Activated gamma-delta T cell treated with anti-CD3 and anti-CD28 coated beads, Interleukin-2, amount 50 U/mL, for 16 hours (primary cell): Measurements from ENCODE around the gene PPP1R9A.

Experiments
- DNase-seq: peaks from one replicate; pipeline ENCODE4 v3.0.0-alpha.2; 2020; ENCODE audit warnings: low read depth

The PPP1R9A gene

DNA sequence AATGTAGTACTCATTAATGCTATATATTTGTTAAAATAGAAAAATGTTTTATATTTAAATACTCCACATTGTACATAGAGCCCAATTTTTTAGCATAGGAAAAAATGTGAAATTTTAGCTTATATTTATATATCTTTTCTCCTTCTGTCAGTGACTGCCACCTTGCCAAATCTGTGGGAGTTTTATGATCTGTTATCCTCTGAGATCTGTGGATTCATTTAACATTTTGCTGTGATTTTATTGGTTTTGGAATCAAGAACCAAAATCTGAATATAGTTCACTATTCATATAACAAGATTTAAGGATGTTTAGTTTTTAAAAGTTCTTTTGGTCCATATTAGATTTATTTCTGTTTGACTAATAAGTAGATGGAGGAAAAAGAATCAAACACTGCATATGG is 127.9 kb downstream of the PPP1R9A start:
- no peak for DNase-seq

DNA sequence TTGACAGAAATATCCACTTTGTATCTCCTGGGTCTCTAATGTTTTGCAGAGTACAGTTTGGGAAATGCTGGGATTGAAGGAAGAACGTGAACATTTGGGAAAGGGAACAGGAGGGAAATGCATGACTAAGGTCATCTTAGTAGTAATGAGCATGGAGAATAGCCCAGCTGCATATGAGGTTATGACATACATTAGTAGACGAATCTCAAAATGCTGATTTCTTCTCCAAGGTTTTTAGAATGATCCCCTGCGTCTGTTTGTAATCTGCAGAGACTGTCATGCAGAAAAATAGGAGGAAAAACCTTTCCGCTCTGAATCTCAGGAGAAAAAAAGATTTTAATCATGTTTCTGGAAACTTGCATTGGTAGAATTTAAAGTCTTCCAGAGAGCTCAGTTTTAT is 133.6 kb downstream of the PPP1R9A start:
- DNase-seq, result no peak

DNA sequence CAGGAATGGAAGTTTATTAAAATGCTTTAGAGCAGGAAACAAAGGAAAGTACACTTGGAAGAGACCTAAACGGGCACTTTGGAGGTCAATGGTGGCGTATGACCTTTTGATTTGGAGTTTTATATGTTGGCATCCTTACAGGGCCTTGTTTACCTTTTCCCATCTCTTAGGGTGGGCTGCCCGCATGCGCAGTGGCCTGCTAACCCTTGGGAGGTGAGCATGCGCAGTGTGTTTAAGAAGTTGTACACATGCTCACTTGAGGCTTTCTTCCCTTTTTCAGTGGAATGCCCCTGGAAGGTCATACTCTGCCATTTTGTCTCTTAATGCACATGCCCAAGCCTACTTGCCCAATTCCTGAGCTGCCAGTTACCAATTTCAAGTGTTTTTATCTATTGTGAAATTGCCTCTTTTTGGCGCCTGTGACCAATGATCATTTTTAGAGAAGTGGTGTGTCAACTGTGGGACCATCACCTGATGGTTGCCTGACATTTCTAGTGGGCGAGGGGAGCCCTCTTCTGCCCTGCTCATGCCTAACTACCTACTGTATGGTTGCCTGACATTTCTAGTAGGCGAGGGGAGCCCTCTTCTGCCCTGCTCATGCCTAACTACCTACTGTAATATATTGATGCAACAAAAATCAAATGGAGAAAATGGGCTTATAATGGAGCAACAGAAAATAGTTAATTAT is 138.0 kb downstream of the PPP1R9A start:
- no peak for DNase-seq

DNA sequence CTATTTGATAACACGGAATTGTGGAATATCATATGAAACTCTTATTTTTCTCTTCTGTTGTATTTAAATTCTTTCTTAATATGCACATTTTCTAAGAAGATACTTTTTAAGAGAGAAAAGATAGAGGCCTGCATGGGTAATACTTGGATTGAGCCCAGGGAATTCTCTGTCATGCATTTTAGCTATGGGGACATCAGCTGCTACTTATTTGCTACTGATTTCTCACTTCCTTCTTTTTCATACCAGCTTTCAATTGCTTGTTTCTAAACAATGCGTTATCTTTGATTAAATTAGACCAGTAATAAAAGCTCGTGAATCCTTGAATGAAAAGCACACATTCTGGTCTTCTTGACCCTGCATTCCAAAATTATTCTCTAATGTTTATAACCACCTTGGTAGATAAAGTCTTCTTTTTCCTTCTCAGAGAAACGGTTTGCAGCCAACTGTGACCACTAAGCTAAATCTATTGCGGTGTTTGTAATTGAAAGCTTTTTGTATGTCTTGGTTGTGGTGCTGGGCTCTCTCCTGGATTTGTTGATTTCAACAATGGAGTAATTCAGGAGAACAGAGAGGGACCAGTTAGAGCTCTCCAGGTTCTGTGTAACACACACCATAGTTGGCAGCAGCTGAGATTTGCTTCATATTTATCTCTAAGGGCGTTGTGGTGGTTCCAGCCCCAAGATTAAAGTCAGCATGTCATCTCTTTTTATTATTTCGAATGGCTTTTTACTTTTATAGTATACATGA is 139.3 kb downstream of the PPP1R9A start:
- no peak for DNase-seq

DNA sequence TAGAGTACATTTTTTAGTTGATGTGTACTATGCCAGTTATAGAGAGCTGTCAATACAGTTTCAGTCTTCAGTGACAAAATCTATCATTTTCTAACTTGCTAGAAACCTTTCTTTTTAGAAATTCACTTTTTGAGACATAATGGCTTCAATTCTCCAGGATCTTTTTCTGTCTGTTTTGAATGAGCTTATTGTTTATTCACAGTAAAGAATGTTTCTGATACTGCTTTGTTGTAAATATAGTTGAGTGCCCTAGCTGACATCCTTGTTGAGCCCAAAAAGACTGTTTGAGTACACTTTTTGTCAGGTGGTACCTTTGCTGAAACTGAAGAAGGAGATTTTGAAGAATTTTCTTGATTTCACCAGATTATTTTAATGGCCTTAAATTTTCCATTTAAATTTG is 139.9 kb downstream of the PPP1R9A start:
- DNase-seq, result no peak

DNA sequence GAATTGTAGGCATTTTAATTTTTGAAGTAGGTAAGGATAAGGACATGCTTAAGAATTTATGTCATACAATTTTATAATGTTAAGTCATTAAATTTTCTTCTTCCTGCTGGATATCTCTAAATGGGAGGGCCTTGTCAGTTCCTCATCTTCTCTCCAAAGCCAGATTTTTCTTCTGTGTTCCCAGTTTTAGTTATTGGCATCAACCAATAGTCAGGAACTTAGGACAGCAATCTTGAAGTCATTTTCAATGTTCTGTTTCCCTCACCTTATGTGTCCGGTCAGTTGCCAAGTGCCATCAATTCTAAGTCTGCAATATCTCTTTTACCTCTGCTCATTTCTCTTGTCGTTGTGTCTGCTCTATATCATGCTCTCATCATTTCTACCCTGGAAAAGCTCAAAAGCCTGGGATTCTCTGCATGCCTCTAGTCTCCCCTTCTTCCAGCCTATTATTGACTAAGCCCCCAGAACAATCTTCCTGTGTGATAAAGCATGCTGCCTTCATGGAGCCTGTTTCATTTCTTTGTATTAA is 145.2 kb downstream of the PPP1R9A start:
- DNase-seq, result no peak

DNA sequence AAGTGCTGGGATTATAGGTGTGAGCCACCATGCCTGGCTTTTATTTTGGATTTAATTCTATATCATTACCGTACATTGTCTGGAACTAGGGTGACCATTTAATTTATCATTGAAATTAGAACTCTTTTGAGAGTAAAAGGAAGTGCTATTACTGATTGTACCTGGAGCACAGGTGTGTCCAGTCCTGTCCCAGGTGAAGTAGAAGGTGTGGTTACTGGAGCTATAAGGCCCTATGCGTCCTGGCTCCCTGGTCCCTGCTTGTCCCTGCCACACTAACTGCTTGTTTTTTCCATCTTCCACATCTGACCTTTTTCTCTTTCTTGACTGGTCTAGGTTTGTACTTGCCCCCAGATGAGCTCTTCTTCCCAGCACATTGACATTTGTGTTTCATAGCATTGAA is 147.0 kb downstream of the PPP1R9A start:
- DNase-seq, result no peak

DNA sequence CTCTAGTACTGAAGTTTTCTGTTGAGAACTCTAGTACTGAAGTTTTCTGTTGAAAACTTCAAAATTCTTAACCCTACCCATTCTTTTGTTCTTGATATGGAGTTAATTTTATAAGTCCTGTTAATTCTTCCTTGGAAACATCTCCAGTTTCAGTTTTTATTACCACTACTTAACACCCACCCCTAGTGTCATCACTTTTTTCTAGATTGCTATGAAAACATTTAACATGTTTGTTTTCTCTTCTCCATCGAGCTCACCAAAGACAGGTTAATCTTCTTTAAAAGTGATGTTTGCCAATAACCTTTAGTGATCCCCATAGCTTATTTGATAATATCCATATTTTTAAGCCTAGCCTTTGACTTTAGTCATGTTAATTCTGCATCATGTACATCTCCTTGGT is 147.9 kb downstream of the PPP1R9A start:
- no peak for DNase-seq

DNA sequence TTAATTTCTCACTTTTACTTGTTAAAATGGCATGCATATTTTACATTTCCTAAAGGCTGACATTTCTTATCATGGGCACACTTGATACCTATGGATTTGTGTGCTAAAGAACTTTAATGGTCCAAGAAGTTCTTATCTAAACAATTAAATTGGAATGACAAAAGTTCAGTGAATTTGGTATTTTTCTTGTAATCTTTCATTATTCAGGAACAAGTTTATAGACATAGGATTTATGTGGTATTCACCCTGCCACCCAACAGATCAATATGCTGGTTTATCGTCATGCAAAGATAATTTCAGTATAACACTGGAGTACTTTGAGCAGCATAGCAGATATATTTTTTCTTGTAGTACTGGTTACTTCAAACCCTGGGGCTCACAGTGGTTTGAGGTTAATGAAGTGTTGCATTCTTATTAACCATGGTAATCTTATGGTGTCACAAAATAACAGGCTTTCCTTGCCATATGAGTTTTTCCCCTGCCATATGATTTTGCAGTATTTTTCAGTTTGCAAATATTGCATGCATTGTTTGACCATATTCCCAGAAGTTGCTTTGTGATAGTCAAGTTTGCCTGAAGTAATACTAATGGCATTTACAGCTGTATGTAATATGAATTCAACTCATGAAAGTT is 148.8 kb downstream of the PPP1R9A start:
- no peak for DNase-seq

DNA sequence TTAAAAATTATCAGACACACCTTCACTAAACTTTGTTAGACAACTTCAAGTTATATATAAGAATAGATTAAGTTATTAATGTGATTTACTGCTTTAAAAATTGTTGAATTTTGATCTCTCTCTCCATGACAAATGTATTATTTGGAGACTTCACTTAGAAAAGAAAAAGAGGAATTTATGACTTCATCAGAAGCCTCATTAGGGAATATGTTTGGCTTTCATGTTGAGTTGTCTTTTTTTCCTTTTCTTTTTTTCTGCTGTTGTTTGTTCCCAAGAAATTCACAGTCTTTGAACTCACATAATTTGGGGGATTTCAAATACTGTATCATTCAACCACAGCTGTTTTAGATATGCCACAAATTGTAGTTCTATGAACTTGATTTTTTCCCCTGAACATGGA is 149.5 kb downstream of the PPP1R9A start:
- DNase-seq, result no peak

DNA sequence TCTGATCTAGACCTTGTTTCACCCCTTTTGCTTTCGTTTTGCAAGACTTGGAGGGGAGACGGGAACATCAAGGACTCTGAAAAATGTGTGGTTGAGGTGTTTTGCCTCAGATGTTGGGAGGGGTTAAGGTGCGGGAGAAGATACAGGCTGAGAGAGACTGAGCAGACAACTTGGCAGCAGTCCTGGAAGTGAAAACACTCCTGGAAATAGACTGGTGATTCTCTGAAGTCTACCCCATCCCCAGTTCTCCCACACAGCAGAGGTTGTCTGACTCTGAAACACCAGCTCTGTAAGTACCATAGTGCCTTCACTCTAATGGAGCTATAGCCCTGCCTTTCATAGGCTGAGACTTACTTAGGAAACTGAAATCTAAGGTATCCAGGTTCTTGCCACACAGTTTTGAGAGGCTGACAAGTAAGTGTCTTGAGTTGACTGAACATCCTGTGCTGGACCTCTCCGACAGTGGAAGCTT is 152.5 kb downstream of the PPP1R9A start:
- DNase-seq, result no peak

DNA sequence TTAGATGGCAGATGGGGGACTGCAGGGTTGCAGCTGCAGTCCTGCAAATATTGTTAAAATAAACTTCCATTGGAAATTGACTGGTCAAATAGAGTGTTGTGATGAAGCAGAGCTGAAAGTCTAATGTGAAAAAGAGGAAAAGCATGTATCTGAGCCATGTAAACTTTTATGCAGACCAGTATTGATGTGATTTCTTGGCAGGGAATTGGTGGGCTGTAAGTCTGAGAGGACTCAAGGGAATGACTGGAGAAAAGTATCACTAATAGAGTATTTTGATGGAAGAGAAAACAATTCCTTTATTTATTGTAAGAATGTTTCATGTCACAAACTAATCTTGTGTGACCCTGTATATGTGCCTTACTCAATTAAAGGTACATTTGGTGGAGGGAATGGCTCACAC is 155.5 kb downstream of the PPP1R9A start:
- DNase-seq, result no peak

DNA sequence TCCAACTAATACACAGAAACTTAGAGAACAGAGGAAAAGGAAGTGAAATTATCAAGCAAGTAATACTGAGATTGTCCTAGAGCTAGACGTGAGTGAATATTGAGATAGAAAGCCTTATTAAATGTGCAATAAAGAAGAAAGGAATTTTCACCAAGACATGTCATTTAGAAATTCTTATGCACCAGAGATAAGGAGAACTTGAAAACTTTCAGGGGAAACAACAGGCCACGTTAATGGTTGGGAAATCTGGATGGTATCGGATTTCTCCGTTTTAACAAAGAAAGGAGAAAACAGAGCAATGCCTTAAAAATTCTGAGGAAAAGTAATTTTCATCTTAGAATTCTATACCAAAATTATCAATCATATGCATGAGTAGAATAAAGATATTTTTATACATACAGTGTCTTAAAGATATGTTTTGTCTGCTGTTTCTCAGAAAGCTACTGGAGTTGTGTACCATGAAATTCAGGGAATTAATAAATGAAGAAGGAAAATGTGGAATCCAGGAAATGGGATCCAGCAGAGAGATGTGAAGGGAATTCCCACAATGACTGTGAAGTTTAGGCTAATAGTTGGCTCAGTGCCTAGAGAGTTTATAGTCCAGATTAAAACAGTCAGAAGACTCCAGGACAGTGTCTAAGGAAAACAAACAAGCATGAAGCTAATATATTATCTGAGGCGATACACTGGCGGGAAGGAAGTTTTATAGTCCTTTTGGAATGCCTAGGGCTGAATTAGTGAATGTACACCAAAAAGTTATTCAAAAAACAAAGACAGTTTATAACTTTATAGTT is 159.5 kb downstream of the PPP1R9A start:
- no peak for DNase-seq

DNA sequence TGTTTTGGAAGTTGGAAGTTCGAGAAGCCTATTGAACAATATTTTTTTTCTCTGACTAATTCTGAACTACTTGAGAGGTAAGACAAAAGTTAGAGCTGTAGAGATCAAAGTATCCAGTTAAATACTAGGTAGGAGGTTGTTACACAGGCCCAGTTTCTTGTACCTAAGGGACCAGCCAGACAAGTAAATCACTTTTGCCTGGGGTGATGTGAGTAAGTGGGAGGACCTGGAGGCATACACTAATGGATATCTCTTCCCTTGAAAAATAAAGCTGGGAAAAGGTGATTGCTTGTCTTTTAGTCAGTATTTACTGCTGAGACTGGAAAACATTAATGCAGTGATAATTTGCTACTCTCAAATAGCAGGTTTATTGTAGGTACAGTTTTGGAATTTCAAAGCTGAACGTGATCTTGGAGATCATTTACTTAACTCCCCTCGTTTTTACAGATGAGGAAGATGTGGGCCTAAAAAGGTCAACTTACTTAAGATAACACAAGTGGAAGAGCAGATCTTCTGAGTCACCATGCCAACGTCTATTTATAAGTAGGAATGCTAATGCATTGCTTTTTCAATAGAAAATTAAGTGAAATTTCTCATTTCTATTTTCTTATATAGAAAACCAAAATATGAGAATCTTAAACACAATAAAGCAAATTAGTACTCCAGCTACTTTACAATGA is 181.3 kb downstream of the PPP1R9A start:
- DNase-seq, result no peak

DNA sequence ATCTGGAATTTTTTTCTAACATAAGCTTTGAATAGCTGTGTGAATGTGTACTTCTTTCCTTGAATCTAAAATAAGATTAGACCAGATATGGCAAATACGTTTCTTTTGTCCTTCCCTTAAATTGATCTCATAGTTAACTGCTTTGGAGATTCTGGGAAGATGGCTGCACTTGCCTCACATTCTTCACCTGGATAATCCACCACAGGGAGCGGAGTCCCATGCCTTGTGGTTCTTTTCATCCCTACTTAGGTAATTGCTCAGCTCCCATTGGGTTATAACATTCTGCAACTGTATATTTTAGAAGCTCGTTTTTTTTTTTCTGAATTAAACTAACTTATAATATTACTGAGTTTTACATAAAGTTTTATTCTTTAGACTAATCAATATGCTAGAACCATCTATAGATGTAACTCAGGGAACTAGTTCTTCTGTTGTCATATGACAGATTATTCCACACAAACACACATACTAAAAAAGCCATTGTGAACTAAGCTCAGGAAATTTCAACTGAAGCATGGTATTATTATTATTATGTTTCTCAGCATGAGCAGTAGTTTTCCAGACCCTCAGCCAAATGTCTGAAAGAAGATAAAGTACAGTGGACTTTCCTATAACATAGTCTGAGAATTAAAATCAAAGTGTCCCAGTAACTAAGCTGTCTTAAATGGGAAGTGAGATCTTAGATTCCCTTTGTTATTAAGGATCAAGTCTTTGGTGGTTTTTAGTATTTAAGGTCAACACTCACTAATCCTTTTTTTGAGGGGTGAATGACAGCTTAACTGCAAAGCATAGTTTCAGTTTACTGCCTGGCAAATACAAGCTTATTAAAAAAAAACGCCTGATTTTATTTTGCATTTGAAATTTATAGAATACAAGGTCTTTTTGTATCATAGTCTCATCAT is 182.3 kb downstream of the PPP1R9A start:
- DNase-seq, result no peak

DNA sequence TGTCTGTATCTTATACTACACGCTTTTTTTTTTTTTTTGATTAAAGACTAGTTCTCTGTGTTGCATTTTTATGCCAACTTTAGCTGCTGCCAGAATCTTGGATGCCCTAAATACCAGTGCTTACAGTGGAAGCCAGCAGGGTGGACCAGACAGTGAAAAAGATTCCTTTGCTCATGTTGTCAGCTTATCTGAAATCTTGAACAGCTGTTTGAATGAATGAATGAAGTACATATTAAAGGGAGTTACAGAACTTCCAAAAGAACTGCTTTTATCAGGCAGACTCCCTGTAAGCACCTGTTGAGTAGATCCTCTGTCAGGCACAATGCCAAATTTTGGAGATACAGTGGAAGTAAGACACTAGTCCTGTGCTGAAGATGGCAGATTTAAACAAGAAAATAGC is 184.9 kb downstream of the PPP1R9A start:
- DNase-seq, result no peak

DNA sequence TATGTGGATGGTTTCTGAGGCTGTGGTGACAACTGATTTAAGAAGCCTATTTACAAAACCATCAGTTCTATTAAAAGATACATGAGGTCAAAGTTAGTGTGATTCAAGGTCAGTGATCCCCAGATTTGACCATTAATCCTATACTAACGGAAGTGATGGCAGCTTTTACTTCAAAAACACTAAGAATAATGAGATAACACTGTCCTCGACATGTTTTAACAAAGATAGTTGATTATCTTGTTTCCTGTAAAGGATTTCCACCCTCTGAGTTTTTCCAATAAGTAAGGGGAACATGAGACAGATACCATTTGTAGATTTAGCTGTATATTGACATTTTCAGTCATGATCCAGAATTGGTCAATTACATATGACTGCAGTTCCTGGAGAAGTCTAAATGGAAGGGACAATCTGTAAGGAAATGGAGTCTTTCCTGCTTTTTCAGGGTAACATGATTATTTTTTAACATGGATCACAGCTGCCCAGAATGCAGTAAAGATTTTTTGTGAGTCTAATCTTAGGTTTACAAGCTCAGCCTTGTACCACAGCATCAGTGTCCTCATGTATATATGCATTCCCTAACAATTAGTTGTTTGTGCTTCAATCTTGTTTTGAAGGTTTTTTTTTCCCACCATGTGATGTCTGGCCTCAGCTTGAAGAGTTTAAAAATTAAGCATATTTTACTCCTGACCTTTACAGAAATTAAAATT is 188.0 kb downstream of the PPP1R9A start:
- DNase-seq, result no peak

DNA sequence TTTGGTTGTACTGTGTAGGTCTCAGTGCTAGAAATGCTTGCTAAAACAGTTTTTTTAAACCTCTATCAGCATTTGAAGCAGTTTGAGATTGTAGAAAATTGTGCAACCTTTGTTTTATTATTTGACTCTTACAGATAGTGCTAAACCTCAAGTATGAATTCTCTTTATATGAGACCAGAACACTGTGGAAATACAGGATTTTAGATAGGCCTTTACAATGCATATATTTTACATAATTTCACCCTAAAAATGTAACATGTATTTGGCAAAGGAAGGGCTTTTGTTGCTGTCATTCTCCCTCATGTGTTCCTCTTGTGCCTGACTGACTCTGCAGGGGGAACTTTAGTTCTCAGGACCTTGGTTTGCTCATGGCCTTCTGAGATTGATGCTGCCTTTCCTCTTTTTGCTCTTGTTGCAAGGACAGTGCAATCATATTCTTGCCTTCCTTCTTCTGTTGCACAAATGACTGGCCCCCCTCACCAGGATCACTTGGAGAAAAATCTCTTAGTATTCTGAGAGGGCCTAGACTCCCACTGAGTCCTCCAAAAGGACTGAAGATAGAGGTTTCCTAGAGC is 188.7 kb downstream of the PPP1R9A start:
- DNase-seq, result no peak

DNA sequence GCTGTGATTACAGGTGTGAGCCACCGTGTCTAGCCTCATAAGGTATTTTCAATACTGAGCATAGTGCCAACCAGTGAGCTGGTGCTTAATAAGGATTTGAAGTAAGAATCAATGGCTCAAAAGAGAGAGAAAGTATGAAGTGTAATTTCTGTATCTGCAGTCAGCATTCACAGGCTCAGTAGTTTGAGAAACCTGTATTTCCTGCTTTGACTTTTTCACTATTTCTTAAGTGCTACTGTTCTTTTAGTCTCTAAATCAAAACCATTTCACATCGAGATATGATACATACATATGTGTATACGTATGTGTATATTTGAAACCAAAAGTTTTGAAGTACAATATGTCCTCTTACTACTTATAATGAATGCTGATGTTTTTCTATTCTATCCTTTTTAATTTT is 189.9 kb downstream of the PPP1R9A start:
- DNase-seq, result no peak

DNA sequence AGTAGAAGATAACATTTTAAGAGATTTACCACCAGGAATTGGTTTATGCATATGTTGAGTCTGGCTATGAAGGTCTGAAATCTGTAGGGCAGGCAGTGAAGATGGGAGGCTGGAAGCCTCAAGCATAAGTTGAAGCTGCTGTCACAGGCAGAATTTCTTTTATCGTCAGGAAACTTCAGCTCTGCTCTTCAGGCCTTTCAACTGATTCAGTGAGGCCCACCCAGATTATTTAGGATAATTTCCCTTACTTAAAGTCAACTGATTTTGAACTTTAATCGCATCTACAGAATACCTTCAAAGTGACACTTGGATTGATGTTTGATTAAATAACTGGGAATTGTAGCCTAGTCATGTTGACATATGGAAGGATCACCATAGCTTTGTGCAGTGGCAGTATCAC is 190.5 kb downstream of the PPP1R9A start:
- no peak for DNase-seq
